ENCODE results near the gene SV2B.

DNA sequence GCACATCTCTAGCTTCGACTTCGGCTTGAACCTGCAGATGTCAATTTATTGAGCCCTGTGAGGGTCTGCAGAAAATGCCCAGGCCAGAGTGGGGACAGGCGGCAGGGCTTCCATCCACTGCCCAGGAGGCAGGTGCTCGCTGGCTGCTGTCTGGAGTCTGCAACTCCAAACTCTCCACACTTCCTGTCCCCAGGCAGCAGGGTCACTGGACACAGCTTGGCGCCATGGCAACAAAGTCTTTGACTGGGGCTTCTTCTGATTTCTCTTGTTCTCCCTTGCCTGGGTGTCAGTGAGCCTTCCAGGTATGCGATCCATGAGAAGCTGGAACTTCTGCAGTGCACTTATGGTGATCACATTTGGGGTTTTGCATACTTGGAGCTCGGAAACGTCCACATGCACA, 33.5 kb downstream of the SV2B start:
- TF ChIP-seq, protein P1, sequence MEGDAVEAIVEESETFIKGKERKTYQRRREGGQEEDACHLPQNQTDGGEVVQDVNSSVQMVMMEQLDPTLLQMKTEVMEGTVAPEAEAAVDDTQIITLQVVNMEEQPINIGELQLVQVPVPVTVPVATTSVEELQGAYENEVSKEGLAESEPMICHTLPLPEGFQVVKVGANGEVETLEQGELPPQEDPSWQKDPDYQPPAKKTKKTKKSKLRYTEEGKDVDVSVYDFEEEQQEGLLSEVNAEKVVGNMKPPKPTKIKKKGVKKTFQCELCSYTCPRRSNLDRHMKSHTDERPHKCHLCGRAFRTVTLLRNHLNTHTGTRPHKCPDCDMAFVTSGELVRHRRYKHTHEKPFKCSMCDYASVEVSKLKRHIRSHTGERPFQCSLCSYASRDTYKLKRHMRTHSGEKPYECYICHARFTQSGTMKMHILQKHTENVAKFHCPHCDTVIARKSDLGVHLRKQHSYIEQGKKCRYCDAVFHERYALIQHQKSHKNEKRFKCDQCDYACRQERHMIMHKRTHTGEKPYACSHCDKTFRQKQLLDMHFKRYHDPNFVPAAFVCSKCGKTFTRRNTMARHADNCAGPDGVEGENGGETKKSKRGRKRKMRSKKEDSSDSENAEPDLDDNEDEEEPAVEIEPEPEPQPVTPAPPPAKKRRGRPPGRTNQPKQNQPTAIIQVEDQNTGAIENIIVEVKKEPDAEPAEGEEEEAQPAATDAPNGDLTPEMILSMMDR (IDR thresholded peaks at IDR 0.05): no peak
- TF ChIP-seq ZNF232 (CRISPR knock-in tag; IDR thresholded peaks at IDR 0.05) (no peak), SP1 (CRISPR knock-in tag; conservative IDR thresholded peaks at IDR 0.05) (no peak), JUN (CRISPR knock-in tag; IDR thresholded peaks at IDR 0.05) (no peak), CREB1 (CRISPR knock-in tag; IDR thresholded peaks at IDR 0.05) (no peak), NFYB (CRISPR knock-in tag; conservative IDR thresholded peaks at IDR 0.05; ENCODE audit: low read depth) (no peak)
- TF ChIP-seq, protein P2, sequence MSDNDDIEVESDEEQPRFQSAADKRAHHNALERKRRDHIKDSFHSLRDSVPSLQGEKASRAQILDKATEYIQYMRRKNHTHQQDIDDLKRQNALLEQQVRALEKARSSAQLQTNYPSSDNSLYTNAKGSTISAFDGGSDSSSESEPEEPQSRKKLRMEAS (CRISPR knock-in tag; IDR thresholded peaks at IDR 0.05): no peak
- TF ChIP-seq, protein P3, sequence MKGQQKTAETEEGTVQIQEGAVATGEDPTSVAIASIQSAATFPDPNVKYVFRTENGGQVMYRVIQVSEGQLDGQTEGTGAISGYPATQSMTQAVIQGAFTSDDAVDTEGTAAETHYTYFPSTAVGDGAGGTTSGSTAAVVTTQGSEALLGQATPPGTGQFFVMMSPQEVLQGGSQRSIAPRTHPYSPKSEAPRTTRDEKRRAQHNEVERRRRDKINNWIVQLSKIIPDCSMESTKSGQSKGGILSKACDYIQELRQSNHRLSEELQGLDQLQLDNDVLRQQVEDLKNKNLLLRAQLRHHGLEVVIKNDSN (CRISPR knock-in tag; IDR thresholded peaks at IDR 0.05): no peak

Measured in WTC11 (cell line).